SW 1271 (cell line): Measurements from ENCODE around the gene CLTCL1.

Experiments
- DNase-seq, 2 experiments: peaks; one replicate each; lab custom pipeline; 2025; lab: John Stamatoyannopoulos, UW

The CLTCL1 gene

DNA sequence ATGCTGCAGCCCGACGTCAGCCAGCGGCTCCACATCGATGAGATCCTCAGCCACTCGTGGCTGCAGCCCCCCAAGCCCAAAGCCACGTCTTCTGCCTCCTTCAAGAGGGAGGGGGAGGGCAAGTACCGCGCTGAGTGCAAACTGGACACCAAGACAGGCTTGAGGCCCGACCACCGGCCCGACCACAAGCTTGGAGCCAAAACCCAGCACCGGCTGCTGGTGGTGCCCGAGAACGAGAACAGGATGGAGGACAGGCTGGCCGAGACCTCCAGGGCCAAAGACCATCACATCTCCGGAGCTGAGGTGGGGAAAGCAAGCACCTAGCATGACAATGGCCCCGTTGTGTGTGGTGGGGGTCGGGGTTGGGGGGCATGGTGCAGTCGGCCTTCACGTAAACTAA, 159.4 kb downstream of the CLTCL1 start:
- DNase-seq, result no peak

DNA sequence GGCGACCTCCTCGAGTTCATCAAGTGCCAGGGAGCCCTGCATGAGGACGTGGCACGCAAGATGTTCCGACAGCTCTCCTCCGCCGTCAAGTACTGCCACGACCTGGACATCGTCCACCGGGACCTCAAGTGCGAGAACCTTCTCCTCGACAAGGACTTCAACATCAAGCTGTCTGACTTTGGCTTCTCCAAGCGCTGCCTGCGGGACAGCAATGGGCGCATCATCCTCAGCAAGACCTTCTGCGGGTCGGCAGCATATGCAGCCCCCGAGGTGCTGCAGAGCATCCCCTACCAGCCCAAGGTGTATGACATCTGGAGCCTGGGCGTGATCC, 159.9 kb downstream of the CLTCL1 start:
- DNase-seq, result no peak

DNA sequence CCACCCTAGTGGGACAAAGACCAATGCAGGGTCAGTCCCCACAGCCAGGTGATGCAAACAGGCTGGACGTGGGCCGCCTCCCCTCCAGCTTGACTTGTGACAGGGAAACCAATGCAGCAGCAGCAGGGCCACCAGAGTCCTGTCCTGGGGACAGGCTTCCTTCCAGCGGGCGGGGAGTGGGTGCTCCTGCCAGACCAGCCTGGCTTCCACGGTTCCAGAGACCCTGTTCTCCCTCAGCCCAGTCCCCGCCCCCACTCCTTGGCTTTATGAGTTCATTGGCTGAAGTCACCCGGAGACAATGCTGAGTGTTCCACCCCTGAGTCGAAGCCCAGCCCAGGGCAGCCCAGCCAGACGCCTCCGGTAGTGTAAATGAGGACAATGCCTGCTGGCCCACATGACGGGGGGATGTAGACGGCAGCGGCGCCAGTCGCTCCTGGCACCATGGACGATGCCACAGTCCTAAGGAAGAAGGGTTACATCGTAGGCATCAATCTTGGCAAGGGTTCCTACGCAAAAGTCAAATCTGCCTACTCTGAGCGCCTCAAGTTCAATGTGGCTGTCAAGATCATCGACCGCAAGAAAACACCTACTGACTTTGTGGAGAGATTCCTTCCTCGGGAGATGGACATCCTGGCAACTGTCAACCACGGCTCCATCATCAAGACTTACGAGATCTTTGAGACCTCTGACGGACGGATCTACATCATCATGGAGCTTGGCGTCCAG, 160.4 kb downstream of the CLTCL1 start, which contains the start of gene TSSK2:
Gene TSSK2, plus strand, starts transcription at position 350 of the 726 bp plus-strand sequence. Its CDS starts 92 bp downstream, at position 442.
- DNase-seq, result no peak

DNA sequence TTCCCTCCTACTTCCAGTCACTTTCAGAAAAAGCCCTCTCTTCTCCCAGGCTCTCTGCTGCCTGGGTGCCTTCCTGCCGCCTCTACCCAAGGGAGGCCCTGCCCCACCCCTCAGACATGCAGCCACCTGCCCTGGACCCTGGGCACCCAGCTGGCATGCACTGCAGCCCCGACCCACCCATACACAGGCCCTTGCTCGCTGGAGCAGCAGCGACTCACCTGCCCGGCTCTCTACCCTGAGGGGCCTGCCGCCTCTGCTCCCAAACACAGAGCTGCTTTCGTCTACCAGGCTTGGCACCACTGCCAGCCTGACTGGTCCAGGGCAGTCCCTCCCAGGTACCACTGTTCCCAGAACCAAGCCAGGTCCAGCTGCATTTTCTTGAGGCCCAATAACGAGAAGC, 161.6 kb downstream of the CLTCL1 start:
- no peak for DNase-seq
